ENCODE results near the gene TCEA2.

Gene TCEA2

DNA sequence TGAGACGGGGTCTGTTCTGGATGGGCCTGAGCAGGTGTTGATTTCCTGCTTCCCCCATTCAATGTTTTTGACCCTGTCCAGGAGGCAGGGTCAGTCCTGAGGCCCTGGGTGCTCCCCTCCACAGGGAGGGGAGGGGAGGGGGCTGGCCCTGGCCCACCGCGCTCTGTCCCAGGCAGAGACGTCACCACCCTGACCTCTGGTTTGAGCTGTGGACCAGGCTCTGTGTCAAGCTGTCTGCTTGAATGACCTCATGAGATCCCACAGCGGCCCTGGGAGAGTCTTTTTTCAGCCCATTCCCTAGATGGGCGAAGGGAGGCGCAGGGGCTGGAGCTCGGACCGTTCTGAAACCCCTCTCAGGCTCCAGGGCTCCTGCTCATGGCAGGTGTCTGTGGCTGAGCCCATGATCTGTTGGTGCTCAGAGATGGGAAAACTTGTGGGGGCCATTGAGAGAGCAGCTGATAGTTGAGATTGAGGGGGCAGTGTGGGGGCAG is 30.1 kb downstream of the TCEA2 start:
- no peak for DNase-seq (ENCODE audit: low read depth in 2 of 2)

DNA sequence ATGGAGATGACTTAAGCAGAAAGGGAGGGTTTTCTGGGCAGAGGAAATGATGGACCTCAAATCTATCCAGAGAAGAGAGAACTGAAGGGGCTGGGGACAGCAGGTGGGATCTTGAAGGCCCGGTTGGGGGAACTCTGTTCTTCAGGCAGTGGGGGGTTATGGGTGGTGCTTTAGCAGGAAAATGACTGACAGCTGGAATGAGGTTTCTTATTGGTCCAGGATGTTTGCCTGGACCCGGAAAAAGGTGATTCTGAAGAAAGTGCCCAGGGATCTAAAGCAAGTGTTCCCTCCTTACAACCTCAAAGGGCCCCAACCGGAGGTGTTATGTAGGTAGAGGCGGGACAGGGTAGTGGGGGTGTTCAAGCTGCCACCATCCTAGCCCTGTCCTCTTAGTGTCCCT is 32.5 kb downstream of the TCEA2 start:
- DNase-seq (ENCODE audit: low read depth in 2 of 2) = no peak

DNA sequence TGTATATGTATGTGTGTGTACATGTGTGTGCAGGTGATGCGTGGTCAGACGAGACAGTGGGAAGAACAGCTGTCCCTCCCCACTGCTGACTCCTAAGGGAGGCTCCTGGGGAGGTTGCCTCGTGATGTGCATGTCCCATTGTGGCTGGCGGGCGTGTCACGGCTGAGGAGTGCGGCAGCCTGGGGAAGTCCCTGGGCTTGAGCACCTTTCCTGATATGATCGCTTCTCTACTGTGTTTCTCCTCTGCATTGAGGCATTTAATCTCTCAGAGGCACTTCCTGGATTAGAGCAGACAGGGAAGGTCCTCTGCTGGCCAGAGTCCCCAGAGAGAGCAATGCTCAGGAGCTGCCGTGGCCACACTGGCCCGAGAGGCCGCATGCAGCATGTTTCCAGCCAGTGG is 32.9 kb downstream of the TCEA2 start:
- DNase-seq (ENCODE audit: low read depth in 2 of 2) = no peak

DNA sequence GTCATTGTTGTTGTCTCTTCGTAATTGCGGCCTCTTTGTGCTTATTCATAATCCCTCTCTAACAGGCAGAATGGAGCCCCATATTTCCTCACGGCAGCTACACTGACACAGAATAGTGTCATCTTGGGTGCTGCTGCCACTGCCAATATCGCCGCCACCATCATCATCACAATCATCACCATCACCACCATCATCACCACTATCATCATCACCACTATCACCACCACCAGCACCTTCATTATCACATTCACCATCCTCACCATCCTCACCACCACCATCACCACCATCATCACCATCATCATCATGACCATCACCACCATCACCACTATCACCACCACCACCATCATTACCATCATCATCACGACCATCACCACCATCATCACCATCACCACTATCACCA is 33.5 kb downstream of the TCEA2 start:
- no peak for DNase-seq (ENCODE audit: low read depth in 2 of 2)

DNA sequence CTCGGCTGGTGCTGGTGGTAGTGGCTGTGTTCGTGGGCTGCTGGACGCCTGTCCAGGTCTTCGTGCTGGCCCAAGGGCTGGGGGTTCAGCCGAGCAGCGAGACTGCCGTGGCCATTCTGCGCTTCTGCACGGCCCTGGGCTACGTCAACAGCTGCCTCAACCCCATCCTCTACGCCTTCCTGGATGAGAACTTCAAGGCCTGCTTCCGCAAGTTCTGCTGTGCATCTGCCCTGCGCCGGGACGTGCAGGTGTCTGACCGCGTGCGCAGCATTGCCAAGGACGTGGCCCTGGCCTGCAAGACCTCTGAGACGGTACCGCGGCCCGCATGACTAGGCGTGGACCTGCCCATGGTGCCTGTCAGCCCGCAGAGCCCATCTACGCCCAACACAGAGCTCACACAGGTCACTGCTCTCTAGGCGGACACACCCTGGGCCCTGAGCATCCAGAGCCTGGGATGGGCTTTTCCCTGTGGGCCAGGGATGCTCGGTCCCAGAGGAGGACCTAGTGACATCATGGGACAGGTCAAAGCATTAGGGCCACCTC is 35.5 kb downstream of the TCEA2 start:
- no peak for DNase-seq (ENCODE audit: low read depth in 2 of 2)

DNA sequence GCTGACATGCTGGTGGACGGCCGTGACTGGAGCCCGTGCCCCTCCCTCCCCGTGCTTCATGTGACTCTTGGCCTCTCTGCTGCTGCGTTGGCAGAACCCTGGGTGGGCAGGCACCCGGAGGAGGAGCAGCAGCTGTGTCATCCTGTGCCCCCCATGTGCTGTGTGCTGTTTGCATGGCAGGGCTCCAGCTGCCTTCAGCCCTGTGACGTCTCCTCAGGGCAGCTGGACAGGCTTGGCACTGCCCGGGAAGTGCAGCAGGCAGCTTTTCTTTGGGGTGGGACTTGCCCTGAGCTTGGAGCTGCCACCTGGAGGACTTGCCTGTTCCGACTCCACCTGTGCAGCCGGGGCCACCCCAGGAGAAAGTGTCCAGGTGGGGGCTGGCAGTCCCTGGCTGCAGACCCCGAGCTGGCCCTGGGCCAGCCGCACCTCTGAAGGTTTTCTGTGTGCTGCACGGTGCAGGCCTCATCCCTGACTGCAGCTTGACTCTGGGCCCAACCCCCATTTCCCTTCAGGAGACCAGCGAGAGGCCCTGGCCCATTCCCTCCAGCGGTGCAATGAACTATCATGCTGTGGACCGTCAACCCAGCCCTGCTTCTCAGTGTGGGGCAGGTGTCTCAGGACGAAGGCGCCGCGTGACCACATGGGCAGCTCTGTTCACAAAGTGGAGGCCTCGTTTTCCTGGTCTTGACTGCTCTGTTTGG is 36.2 kb downstream of the TCEA2 start:
- no peak for DNase-seq (ENCODE audit: low read depth in 2 of 2)

DNA sequence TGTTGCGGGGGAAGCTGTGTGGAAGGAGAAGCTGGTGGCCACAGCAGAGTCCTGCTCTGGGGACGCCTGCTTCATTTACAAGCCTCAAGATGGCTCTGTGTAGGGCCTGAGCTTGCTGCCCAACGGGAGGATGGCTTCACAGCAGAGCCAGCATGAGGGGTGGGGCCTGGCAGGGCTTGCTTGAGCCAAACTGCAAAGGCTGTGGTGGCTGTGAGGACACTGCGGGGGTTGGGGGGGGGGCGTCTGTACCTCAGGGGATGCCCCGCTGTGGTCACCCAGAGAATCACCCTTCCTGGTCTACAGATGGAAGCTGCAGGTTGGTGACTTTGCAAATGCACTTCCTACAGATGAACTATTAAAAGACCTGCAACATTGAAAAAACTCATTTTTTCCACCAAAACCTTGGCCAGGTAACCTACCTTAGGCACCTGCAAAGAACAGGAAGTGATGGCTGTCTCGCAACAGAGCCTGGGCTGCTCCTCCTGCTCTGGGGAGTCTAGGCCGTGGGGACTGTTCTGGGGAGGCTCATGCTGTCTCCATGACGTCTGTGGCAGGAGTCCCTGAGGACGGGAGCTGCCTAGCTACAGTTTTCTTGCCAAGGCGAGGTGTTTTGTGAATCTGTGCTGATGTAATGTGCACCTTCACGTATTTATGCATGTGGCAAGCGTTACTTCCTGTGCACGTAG is 37.0 kb downstream of the TCEA2 start:
- no peak for DNase-seq (ENCODE audit: low read depth in 2 of 2)

DNA sequence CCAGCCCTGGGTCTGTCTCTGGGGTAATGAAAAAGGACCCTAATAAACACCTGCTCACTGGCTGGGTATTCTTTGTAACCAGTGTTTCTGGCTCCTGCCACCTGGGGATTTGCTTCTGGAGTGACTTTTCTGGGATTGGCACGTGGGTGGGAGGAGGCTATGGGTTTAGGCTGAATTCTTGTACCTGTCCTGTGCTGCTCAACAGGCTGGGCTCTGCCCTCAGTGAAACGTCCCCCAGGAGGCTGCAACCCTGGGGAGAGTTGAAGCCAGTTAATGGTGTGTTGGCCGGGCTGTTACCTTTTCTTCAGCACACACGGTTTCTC is 37.5 kb downstream of the TCEA2 start:
- DNase-seq (ENCODE audit: low read depth in 2 of 2) = no peak

DNA sequence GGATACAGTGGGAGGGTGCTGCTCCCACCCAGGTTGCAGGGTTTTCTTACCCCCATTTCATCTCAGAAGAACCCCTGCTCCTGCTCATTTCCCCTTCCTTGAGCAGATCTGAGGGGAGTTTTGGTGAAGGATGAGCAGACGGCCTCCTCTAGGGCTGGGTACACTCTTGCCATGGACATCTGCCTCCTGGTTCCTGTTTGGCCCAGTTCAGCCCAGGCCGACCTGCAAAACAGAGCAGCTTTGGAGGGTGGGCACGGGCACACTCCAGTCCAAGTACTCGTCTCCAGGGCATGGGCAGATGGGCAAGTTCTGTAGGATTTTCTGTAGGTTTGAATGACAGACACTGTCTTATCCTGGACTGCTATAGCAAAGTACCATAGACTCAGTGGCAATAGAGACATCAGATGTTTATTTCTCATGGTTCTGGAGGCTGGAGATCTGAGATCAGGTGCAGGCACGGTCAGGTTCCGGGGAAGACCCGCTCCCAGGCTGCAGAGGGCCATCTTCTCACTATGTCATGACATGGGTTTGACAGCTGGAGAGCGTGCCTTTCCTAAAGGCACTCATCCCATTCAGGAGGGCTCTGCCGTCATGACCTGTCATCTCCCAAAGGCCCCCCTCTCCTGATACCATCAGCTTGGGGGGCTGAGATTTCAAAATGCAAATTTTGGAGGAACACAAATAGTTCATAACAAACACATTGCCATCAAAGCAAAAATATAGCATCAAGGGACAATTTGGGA is 38.1 kb downstream of the TCEA2 start:
- no peak for DNase-seq (ENCODE audit: low read depth in 2 of 2)

DNA sequence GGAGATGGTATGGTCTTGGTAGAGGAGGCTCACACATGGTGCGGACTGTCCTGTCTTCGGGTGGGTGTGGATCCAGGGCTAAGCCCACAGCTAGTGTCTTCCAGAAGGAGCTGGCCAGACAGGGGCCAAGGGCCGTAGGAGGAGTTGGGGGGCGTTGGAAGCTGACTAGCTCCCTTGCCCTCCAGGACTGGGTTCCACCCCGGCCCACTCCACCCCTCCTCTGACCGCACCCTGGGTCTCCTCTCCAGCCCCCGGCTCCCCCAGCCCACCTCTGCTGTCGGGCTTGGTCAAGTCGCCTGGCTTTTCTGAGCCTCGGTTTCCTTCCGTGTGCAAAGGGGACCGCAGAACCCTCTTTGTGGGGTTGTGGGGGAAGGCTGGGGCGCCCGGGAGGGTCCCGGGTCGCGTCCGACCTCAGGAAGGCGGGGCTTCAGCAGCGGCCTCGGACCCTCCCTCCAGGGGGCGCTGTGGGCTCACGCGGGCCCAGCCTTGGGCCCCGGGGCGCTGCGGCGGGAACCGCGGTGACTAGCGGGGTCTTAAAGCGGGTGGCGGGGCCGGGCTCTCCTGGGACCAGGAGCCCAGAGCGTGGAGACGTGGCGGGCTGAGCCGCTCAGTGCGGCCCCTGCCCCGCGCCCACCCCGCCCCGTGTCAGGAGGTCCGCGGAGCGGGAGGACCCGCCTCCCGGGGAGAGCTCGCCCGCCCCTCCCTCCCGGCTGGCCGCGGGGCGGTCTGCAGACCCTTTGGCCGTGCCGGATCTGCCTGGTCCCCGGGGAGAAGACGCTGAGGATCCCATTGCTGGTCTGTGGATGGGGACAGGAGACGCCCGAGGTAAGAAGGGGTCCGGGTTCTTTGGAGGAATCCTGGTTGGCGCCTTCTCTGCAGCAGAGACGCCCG is 39.0 kb downstream of the TCEA2 start:
- peak in 1 of 2 donors; percentile 71 for DNase-seq (ENCODE audit: low read depth in 2 of 2)

DNA sequence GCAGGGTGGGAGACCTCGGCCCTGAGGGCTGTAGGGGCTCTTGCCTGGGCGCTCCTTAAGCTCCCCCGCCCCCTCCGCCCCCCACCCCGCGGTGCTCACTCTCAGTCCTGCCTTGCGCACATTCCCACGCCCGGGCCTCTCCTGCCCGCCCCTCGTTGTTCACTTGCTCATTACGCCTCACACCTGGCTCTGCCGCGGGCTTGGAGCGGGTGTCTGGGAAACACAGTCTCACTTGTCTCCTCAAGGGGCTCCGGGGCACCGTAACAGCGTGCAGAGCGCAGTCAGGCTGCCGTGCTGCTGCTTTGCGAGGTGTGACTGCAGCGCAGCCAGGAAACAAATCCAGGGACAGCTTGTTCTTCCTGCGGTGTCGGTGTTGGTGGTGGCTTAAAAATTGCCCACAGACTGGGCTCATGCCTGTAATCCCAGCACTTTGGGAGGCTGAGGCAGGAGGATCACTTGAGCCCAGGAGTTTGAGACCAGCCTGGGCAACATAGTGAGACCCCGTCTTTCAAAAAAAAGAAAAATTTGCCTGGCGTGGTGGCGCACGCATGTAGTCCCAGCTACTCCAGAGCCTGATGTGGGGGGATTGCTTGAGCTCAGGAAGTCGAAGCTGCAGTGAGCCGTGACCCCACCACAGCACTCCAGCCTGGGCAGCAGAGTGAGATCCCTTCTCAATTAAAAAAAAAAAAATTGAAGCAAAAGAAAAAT is 39.8 kb downstream of the TCEA2 start:
- no peak for DNase-seq (ENCODE audit: low read depth in 2 of 2)

DNA sequence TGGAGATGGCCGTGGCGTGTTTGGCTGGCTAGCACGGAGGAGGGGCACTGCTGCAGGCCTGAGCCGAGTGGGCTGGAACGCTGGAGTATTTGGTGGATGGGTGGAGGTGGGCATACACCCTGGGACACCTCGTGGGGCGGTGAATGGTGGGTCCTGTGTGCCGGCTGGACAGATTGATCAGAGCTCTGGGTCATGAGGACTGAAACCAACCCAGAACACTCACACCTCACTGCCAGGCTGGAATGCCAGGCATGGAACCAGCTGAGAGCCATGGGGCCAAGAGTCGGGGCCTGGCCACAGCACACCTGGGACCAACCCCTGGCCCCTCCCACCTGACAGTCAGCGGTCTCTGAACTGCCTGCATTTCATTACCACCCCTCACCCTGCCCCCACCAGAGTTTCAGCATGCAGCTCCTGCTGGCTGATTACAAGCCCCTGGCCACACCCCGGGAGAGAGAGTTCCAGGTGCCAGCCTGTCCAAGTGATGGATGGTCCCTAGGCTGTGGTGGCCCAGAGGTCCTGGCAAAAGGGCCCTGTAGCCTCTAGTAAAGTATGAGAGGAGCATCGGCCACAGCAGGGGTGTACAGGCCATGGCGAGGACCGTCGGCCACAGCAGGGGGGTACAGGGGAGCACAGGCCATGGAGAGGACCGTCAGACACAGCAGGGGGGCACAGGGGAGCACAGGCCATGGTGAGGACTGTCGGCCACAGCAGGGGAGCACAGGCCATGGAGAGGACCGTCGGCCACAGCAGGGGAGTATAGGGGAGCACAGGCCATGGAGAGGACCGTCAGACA is 41.1 kb downstream of the TCEA2 start:
- DNase-seq (ENCODE audit: low read depth in 2 of 2) = no peak

DNA sequence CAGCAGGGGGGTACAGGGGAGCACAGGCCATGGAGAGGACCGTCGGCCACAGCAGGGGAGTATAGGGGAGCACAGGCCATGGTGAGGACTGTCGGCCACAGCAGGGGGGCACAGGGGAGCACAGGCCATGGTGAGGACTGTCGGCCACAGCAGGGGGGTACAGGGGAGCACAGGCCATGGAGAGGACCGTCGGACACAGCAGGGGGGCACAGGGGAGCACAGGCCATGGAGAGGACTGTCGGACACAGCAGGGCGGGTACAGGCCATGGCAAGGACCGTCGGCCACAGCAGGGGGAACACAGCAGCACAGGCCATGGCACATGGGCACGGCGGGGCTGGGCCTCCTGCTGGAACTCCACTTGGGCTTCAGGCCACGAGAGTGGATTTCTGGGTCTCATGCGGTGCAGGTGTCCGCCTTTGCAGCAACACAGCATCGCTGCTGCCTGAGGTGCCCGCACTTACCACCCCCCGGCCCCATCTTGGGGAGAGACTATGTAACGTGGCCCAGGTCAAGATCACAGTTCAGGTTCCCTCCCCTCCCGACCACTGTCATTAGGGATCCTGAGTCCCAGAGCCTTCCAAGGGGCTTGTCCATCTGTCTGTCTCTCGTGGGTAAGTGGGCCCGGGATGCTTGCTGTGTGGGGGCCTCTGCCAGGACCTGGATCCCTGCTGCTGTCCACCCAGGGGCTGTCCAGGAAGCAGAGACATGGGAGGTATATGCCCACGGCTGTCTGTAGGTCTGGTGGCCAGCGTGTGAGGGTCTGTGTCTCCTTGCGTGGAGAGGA is 41.9 kb downstream of the TCEA2 start:
- no peak for DNase-seq (ENCODE audit: low read depth in 2 of 2)

DNA sequence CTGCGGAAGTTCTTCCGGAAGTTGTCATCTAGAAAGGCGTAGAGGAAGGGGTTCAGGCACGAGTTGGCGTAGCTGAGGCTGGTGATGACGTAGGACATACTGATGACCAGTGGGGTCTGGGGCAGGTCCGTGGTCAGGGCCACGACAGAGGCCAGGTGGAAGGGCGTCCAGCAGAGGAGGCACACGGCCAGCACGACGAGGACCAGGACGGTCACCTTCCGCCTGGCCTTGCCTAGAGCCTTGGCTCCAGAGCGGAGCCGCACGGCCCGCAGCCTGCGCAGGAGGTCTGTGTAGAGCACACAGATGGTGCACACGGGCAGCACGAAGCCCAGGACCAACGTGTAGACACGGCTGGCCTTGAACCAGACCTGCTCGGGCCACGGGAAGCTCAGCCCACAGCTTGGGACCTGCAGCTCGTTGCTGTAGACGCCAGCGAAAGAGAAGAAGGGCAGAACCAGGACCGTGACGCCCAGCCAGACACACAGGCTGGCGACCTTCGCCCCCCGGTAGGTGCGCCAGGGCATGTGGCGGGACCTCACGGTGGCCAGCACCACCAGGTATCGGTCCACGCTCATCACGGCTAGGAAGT is 42.9 kb downstream of the TCEA2 start:
- no peak for DNase-seq (ENCODE audit: low read depth in 2 of 2)

DNA sequence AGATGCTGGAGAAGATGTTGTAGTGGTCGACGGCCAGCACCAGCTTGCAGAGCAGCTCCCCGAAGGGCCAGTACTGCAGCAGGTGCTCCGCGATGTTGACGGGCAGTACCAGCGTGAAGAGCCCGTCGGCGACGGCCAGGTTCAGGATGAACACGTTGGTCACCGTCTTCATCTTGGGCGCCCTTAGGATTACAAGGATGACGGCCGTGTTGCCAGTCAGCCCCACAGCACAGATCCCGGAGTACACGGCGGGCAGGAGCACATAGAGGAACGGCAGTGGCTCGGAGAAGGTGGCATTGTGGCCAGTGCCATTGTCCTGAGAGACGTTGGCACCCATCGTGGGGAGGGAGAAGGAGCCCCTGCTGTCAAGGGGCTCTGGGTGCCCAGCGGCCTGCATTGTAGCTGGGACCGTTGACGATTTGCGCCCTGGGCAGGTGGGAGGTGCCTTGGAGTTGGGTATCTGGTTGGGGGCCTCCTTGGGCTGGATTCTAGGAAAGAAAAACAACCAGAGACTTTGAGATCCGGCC is 43.5 kb downstream of the TCEA2 start:
- no peak for DNase-seq (ENCODE audit: low read depth in 2 of 2)

DNA sequence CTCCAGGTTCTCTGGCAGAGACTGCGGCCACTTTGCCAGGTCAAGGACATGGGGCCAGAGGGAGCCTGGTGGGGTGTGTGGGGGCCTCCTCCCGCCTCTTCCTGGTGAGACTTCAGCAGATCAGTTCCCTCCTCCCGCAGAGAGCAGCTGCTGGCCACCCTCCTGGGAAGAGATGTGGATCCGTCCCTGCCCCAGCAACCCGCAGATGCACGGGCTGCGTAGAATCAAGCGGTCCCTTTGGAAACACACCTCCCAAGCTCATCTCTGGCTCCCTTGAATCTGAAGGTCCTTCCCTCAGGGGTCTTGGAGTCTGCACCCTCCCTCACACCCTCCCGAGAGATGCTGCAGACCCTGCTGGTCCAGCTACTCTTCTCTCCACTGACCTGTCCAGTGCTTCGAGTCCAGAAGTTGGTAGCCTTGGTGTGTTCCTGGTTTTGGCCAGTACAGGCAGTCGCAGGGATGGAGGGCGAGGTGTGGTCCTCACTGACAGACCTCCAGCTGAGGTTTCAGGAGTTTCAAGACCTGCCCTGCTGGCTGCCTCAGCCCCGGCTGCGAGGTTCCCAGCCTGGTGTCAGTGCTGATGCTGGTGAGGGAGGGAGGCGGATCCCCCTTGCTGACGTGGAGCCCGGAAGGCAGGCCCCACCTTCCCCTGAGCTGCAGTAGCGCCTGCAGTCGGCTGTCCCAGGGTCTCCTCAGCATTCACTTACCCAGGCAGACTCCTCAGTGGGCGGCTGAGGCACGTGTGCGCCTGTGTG is 44.2 kb downstream of the TCEA2 start, which contains the start of gene NPBWR2:
Gene NPBWR2, minus strand, starts transcription at position 585 of the 755 bp plus-strand sequence. CDS start 734 bp downstream, outside the sequence.
- no peak for DNase-seq (ENCODE audit: low read depth in 2 of 2)

DNA sequence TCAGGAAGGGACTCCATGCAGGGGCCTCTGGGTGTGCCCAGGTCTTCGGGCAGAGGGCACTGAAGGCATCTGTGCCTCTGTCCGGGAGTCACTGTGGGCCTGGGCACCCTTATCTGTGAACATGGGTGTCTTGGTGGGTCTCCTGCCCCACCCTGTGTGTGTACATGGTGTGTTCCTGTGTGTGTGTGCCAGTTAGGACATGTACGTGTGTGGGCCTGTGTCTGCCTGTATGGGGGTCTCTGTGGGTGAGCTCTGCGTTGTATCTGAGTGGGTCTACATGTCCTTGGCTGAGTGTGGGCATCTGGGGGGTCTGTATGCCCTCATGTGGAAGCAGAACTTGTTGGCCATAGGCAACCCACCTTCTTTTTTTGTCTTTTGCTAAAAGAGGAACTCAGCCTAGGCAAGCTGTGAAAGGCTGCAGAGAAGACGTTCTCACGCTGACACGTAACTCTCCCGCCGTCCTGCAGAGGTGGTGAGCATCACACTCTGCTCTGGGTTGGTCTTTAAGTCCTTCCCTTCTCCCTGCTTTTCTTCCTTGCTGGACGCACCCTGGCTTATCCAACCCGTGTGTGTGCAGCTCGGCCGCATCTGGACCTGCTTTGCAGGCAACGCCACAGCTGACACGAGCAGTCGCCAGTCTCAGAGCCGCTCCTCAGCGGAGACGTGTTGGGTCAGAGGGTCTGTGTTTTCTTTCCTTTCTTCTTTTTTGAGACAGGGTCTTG is 44.9 kb downstream of the TCEA2 start:
- no peak for DNase-seq (ENCODE audit: low read depth in 2 of 2)

All from stimulated activated CD4-positive, alpha-beta T cell treated with anti-CD3 and anti-CD28 coated beads, Interleukin-15, amount 100 ng/mL, for 48 hours (primary cell).